Activated CD8-positive, alpha-beta memory T cell treated with anti-CD3 and anti-CD28 coated beads, Interleukin-2, amount 10 ng/mL, durations not matched to agents 7 days and 5 days (primary cell): Measurements from ENCODE around the gene IRAK4. TPM values are rescaled to one million over a fixed set of nuclear protein-coding genes. Genes with fewer than 3 reads are reported as not detected.
"Not testable (repeated sequence)": the region's sequence is repeated elsewhere in the genome, so short reads cannot be mapped to it uniquely, and the experiment has no call there.

Source experiments
- ATAC-seq: fragments of 150-1000 bp; cut with Tn5 transposase; one replicate; pipeline ENCODE4 v1.10.0; 2021; ENCODE audit warnings: moderate library complexity
- CTCF ChIA-PET: fragments of 350-600 bp; sonication (Branson Sonifier 250); formaldehyde crosslinking; loops from one replicate; lab custom pipeline; 2021; ENCODE audit warnings: antibody characterized with exemption; lab: Charles Lee
- DNase-seq: peaks from one replicate; pipeline ENCODE4 v3.0.0-alpha.2; 2020
- H3K27ac Mint-ChIP-seq: one replicate; pipeline ENCODE4 v1.8.0; 2021; ENCODE audit warnings: mild to moderate bottlenecking, mixed read lengths
- H3K27me3 Mint-ChIP-seq: one replicate; pipeline ENCODE4 v1.8.0; 2021; ENCODE audit warnings: mixed read lengths
- H3K36me3 Mint-ChIP-seq: one replicate; pipeline ENCODE4 v1.8.0; 2021; ENCODE audit warnings: mild to moderate bottlenecking, mixed read lengths
- H3K4me1 Mint-ChIP-seq: one replicate; pipeline ENCODE4 v1.8.0; 2021; ENCODE audit warnings: mixed read lengths
- H3K4me3 Mint-ChIP-seq: one replicate; pipeline ENCODE4 v1.8.0; 2021; ENCODE audit warnings: mild to moderate bottlenecking, moderate library complexity, mixed read lengths
- H3K9me3 Mint-ChIP-seq: one replicate; pipeline ENCODE4 v1.8.0; 2022; ENCODE audit warnings: low read depth, mixed read lengths
- total RNA-seq, 2 experiments: library from RNA; stranded (reverse); gene quantifications; one replicate each; pipeline ENCODE4 v1.2.3, GENCODE V29; 2021

IRAK4 gene
- total RNA-seq, 2 experiments from 2014 or later: 30.4 to 40.4 TPM

- peaks cover 18% of the 10 kb centered on the region for H3K4me1 Mint-ChIP-seq
- H3K36me3 Mint-ChIP-seq: peaks cover 50% of the 10 kb centered on the region
- H3K27ac Mint-ChIP-seq: no peak overlapping the region
- CTCF ChIA-PET: no interaction called here
- H3K27me3 Mint-ChIP-seq: no peaks in the 10 kb centered on the region
- ATAC-seq (no peak), DNase-seq (no peak)
- H3K4me3 Mint-ChIP-seq: no peak overlapping the region
- H3K9me3 Mint-ChIP-seq: no peaks in the 10 kb centered on the region
Measured at GRCh38 chr12:43750814-43751213, 7.9 kb upstream of the IRAK4 start.

GRCh38 chr12:43751360-43751759 is 7.4 kb upstream of the IRAK4 start:
- ATAC-seq, DNase-seq, H3K9me3 Mint-ChIP-seq, CTCF ChIA-PET, H3K27me3 Mint-ChIP-seq, H3K4me3 Mint-ChIP-seq, H3K27ac Mint-ChIP-seq: not testable (repeated sequence)
- H3K36me3 Mint-ChIP-seq: peaks cover 50% of the 10 kb centered on the region
- peaks cover 21% of the 10 kb centered on the region for H3K4me1 Mint-ChIP-seq

DNA sequence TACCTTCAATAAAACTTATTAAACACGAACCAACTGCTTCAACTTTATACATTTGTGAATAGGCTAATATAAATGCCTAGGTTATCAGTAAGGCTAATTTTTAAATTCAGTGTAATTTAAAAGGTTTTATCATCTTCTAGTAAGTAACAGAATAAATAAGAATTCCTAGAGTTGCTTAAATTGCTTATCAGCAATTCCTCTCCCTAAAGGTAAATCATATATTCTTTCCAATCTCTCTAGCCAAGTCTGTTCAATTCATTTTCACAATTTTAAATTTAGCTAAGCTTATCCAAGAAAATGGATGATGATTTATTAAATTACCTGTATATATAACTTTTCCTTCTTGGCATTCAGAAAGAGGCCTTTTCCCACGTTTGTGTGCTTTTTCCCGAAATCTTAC is 4.7 kb upstream of the IRAK4 start:
- H3K27me3 Mint-ChIP-seq: no peaks in the 10 kb centered on the region
- H3K36me3 Mint-ChIP-seq: peaks cover 49% of the 10 kb centered on the region
- no peak overlapping the region for H3K27ac Mint-ChIP-seq
- H3K4me3 Mint-ChIP-seq: no peak overlapping the region
- CTCF ChIA-PET: interaction anchor here (1.6 kb wide), 1 partner anchor 53 kb away, joined by 5 read pairs; the partner anchor contains the start of gene TWF1
- peaks cover 37% of the 10 kb centered on the region for H3K4me1 Mint-ChIP-seq
- no peak for ATAC-seq
- H3K9me3 Mint-ChIP-seq: no peaks in the 10 kb centered on the region
- no peak for DNase-seq

DNA sequence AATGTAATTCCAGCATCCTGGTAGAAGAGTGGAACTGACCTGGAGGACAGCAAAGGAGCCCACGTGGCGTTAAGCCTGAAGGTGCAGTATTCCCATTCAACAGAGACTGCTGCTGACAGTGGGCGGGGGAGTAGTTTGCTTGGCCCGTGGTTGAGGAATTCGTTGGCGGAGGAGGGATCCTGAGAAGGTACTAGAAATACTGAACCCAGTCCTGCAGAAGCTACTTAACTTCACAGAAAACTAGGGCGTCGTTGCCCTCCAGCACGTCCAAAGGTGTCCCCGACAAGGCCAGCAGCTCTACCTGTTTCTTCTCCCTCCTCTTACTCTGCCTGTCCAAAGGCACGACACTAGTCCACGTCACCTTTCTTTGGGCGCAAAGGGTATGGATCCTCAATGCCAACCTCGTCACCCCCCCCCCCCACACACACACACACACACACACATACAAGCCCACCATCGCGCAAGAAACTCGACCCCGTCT is 464 bp upstream of the IRAK4 start:
- H3K4me1 Mint-ChIP-seq: peaks cover 58% of the 10 kb centered on the region
- H3K4me3 Mint-ChIP-seq: peak overlapping the region; percentile 80
- H3K36me3 Mint-ChIP-seq: peaks cover 38% of the 10 kb centered on the region
- peak overlapping the region; percentile 99 for H3K27ac Mint-ChIP-seq
- DNase-seq: no peak
- CTCF ChIA-PET: interaction anchor here (1.1 to 1.7 kb wide), 3 partner anchors 14 to 1433 kb away, joined by 3 to 9 read pairs (median 7); partner anchors contain the start of gene TWF1
- ATAC-seq: peak; percentile 8
- no peaks in the 10 kb centered on the region for H3K27me3 Mint-ChIP-seq
- H3K9me3 Mint-ChIP-seq: no peaks in the 10 kb centered on the region

- Mint-ChIP-seq H3K4me3 (peak overlapping the region; percentile 80), H3K9me3 (no peaks in the 10 kb centered on the region), H3K36me3 (peaks cover 37% of the 10 kb centered on the region), H3K27ac (peak overlapping the region; percentile 99), H3K4me1 (peaks cover 55% of the 10 kb centered on the region), H3K27me3 (no peaks in the 10 kb centered on the region)
- CTCF ChIA-PET: interaction anchor here (2.0 kb wide), 1 partner anchor 122 kb away, joined by 7 read pairs; no protein-coding TSS in a partner anchor
- ATAC-seq: no peak
- no peak for DNase-seq
Measured at GRCh38 chr12:43760396-43760795, 1.6 kb downstream of the IRAK4 start.

DNA sequence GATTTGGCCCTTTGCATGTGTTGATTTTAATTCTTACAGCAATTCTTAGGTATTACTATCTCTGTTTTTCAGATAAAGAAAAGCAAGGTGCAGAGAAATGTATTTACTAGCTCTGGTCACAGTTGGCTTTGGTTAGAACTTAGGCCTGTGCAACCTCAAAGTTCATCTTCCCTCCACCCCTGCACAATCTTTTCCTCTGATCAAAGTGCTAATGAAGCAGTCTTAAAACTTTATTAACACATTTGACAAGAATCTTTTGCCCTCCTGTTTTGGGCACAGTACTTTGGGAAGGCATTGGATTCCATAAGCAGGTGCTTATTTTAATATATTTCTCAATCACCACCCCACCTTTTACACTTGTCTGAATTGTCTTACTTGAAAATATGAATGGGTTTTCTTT is 2.7 kb downstream of the IRAK4 start:
- Mint-ChIP-seq H3K36me3 (peaks cover 31% of the 10 kb centered on the region), H3K27ac (peak overlapping the region; percentile 65), H3K9me3 (no peaks in the 10 kb centered on the region), H3K4me1 (peaks cover 48% of the 10 kb centered on the region), H3K4me3 (peak overlapping the region; percentile 57), H3K27me3 (no peaks in the 10 kb centered on the region)
- CTCF ChIA-PET: interaction anchor here (0.8 kb wide), 1 partner anchor 121 kb away, joined by 3 read pairs; no protein-coding TSS in a partner anchor
- no peak for ATAC-seq
- no peak for DNase-seq

DNA sequence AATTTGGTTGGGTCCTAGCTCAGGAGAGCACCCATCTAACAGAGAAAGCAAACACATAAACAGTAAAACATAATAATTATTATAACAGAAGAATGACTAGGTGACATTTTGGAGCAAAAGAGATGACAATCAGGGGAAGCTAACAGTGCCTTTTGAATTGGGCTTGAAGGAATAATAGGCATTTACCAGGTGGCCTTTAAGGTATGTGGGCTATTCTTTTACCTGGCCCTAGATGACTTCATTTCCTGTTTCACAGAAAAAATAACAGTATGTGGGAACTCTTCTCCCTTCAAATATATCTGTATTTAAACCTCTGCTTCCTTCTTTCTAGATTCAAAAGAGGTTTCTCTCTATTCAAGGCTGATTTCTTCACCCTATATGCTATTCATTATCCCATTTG is 3.8 kb downstream of the IRAK4 start:
- ATAC-seq (no peak), DNase-seq (no peak)
- CTCF ChIA-PET: interaction anchor here (0.6 to 1.5 kb wide), 4 partner anchors 9 to 117 kb away, joined by 3 to 4 read pairs (median 3); partner anchors contain the start of gene TWF1
- H3K9me3 Mint-ChIP-seq: no peaks in the 10 kb centered on the region
- H3K36me3 Mint-ChIP-seq: peaks cover 30% of the 10 kb centered on the region
- peak overlapping the region; percentile 11 for H3K27ac Mint-ChIP-seq
- H3K4me3 Mint-ChIP-seq: no peak overlapping the region
- H3K27me3 Mint-ChIP-seq: no peaks in the 10 kb centered on the region
- H3K4me1 Mint-ChIP-seq: peaks cover 41% of the 10 kb centered on the region

GRCh38 chr12:43763769-43764168 is 5.0 kb downstream of the IRAK4 start:
- no peak overlapping the region for H3K4me3 Mint-ChIP-seq
- H3K4me1 Mint-ChIP-seq: peaks cover 33% of the 10 kb centered on the region
- DNase-seq (no peak), ATAC-seq (no peak)
- H3K27me3 Mint-ChIP-seq: no peaks in the 10 kb centered on the region
- no peak overlapping the region for H3K27ac Mint-ChIP-seq
- CTCF ChIA-PET: interaction anchor here (1.3 to 1.5 kb wide), 3 partner anchors 8 to 119 kb away, joined by 3 read pairs; no protein-coding TSS in a partner anchor
- peaks cover 39% of the 10 kb centered on the region for H3K36me3 Mint-ChIP-seq
- no peaks in the 10 kb centered on the region for H3K9me3 Mint-ChIP-seq

DNA sequence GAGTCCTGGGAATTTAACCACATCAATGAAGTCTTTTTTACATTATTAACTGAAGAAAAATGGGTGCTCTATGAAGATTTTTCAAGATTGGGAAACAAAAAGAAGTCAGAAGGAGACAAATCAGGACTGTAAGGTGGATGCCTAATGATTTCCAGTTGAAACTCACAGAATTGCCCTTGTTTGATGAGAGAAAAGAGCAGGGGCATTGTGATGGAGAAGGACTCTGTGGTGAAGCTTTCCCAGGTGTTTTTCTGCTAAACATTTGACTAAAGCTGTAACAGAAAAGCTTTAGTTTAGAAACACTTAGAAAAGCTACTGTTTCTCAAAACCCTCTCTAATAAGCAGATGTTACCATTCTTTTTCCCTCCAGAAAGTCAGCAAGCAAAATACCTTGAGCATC is 5.8 kb downstream of the IRAK4 start:
- CTCF ChIA-PET: interaction anchor here (1.4 kb wide), 1 partner anchor 118 kb away, joined by 3 read pairs; no protein-coding TSS in a partner anchor
- Mint-ChIP-seq H3K9me3 (no peaks in the 10 kb centered on the region), H3K4me1 (peaks cover 32% of the 10 kb centered on the region), H3K27me3 (no peaks in the 10 kb centered on the region), H3K27ac (no peak overlapping the region), H3K4me3 (no peak overlapping the region), H3K36me3 (peaks cover 42% of the 10 kb centered on the region)
- ATAC-seq: no peak
- DNase-seq: no peak

DNA sequence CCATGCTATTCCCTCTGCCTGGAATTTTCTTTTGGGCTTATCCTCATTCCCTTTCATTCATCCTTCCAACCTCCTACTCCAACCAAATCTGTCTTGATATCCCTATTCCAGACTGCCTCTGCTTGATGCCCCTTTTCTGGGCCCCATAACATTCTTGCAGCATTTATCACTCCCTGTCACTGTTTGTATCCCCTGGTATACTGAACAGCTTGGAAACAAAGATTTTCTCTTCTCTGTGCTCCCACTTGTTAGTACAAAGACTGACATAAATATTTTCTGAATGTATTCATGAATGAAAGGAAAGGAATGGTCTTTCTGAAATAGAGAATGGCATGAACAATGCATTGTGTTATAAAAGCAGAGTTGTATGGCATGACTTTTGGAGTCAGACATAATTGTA is 7.5 kb downstream of the IRAK4 start:
- no peaks in the 10 kb centered on the region for H3K27me3 Mint-ChIP-seq
- peaks cover 50% of the 10 kb centered on the region for H3K36me3 Mint-ChIP-seq
- H3K9me3 Mint-ChIP-seq: no peaks in the 10 kb centered on the region
- DNase-seq (no peak), ATAC-seq (no peak)
- CTCF ChIA-PET: no interaction called here
- no peak overlapping the region for H3K27ac Mint-ChIP-seq
- peaks cover 21% of the 10 kb centered on the region for H3K4me1 Mint-ChIP-seq
- H3K4me3 Mint-ChIP-seq: no peak overlapping the region

GRCh38 chr12:43776498-43776897 is 17.7 kb downstream of the IRAK4 start:
- Mint-ChIP-seq H3K36me3 (peaks cover 23% of the 10 kb centered on the region), H3K9me3 (no peaks in the 10 kb centered on the region), H3K27me3 (no peaks in the 10 kb centered on the region), H3K27ac (no peak overlapping the region), H3K4me3 (no peak overlapping the region), H3K4me1 (no peaks in the 10 kb centered on the region)
- CTCF ChIA-PET: interaction anchor here (2.1 kb wide), 1 partner anchor 107 kb away, joined by 14 read pairs; no protein-coding TSS in a partner anchor
- no peak for ATAC-seq
- DNase-seq: no peak

DNA sequence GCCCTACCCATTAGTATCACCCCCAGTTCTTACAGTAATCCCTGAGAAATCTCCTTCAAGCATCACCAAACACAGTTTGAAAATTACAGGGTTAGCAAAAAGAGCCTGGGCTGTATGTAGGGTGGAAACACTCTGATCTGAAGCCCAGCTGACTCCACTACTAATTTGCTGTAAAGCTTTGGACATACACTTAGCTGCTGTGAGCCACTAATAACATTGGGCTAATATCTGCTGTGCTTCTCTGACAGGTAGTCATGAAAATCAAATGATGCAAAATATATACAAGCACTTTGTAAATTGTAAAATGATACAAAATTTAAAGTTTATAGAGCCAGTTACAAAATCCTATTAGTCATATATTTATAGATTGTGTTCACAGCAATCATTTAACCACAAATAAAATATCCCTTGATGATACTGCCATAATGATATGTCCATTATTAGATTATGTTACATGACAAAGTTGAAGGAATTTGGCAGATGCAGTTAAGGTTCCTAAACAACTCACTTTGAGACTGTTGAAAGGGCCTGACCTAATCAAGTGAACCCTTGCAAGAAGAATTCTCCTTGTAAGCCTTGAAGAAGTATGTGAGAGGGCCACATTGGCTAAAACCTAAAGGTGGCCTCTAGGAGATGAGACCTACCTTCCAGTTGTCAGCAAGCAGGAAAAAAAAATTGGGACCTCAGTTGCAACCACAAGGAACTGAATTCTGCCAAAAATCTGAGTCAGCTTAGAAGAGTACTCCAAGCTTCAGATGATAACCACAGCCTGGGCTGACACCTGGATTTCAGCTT is 28.3 kb downstream of the IRAK4 start:
- Mint-ChIP-seq H3K4me3 (no peak overlapping the region), H3K9me3 (no peaks in the 10 kb centered on the region), H3K27me3 (no peaks in the 10 kb centered on the region), H3K4me1 (no peaks in the 10 kb centered on the region), H3K36me3 (peaks cover 40% of the 10 kb centered on the region), H3K27ac (no peak overlapping the region)
- CTCF ChIA-PET: no interaction called here
- DNase-seq: no peak
- no peak for ATAC-seq

DNA sequence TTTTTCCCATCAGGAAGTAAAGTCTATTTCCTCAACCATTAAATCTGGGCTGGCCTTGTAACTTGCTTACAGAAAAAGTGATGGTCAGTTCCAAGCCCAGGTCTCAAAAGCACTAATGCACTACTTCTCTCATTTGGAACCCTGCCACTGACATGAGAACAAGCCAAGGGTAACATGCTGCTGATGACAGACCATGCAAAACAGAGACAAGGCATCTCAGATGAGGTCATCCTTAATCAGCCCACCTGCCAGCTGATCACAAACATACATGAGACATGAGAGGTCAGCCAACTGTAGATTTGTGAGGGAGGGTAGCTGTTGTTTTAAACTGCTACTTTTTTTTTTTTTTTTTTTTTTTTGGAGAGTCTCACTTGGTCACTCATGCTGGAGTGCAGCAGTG is 31.2 kb downstream of the IRAK4 start:
- no peak for DNase-seq
- CTCF ChIA-PET: no interaction called here
- peaks cover 34% of the 10 kb centered on the region for H3K36me3 Mint-ChIP-seq

More for the DNA sequence above, 31.2 kb downstream of the IRAK4 start:
- Mint-ChIP-seq H3K4me3 (no peak overlapping the region), H3K27ac (no peak overlapping the region), H3K9me3 (no peaks in the 10 kb centered on the region), H3K4me1 (no peaks in the 10 kb centered on the region), H3K27me3 (no peaks in the 10 kb centered on the region)
- ATAC-seq: no peak
